Measurements from ENCODE around the gene AQP3.
"Not testable (repeated sequence)": the region's sequence is repeated elsewhere in the genome, so short reads cannot be mapped to it uniquely, and the experiment has no call there.

AQP3 gene

DNA sequence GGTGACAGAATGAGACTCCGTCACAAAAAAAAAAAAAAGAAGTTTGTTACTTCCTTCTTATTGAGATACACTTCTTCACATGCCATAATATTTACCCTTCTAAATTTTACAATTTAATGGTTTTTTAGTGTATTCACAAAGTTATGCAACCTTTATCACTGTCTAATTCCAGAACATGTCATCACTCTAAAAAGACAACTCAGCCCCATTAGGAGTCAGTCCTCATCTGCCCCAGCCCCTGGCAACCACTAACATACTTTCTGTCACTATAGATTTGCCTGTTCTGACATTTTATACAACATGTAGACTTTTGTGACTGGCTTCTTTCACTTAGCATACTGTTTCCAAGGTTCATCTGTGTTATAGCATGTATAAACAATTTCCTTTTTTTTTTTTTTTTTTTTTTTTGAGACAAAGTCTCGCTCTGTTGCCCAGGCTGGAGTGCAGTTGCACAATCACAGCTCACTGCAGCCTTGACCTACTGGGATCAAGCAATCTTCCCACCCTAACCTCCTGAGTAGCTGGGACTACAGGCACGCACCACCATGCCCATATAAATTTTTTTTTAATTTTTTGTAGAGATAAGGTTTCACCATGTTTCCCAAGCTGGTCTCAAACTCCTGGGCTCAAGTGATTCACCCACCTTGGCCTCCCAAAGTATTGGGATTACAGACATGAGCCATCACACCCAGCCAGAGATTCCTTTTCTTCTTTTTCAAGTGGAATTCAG lies 18.0 kb downstream of the AQP3 start:
- no peaks in the 10 kb centered on the region for H3K36me3 ChIP-seq (ENCODE audit: insufficient read depth, low read length)
- no peaks in the 10 kb centered on the region for H3K9me2 ChIP-seq (ENCODE audit: low read depth, low read length)
- no peaks in the 10 kb centered on the region for H3K9me3 ChIP-seq (ENCODE audit: low read length)
- H3K4me1 ChIP-seq (ENCODE audit: insufficient read depth, low read length, severe bottlenecking) = no peaks in the 10 kb centered on the region
- no peaks in the 10 kb centered on the region for H3F3A ChIP-seq (ENCODE audit: insufficient read depth, low read length)
- H2AFZ ChIP-seq (ENCODE audit: low read length) = no peak overlapping the region
- no peak overlapping the region for H3K4me3 ChIP-seq (ENCODE audit: low read depth, low read length, poor library complexity, severe bottlenecking)
- no peaks in the 10 kb centered on the region; the same call in 1 of the 2 replicates for H3K27me3 ChIP-seq (ENCODE audit: insufficient read depth, low read length)
- no peak for TF ChIP-seq EZH2 (IDR thresholded peaks at IDR 0.05; ENCODE audit: borderline replicate concordance, low read length)
- TF ChIP-seq, protein P1, sequence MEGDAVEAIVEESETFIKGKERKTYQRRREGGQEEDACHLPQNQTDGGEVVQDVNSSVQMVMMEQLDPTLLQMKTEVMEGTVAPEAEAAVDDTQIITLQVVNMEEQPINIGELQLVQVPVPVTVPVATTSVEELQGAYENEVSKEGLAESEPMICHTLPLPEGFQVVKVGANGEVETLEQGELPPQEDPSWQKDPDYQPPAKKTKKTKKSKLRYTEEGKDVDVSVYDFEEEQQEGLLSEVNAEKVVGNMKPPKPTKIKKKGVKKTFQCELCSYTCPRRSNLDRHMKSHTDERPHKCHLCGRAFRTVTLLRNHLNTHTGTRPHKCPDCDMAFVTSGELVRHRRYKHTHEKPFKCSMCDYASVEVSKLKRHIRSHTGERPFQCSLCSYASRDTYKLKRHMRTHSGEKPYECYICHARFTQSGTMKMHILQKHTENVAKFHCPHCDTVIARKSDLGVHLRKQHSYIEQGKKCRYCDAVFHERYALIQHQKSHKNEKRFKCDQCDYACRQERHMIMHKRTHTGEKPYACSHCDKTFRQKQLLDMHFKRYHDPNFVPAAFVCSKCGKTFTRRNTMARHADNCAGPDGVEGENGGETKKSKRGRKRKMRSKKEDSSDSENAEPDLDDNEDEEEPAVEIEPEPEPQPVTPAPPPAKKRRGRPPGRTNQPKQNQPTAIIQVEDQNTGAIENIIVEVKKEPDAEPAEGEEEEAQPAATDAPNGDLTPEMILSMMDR (IDR thresholded peaks at IDR 0.05; ENCODE audit: low read length) = no peak
- no peak overlapping the region for H3K4me2 ChIP-seq (ENCODE audit: low read length)
- no peaks in the 10 kb centered on the region for H3K79me2 ChIP-seq (ENCODE audit: insufficient read depth, low read length)
- H3K9ac ChIP-seq (ENCODE audit: low read length) = no peak overlapping the region
- no peaks in the 10 kb centered on the region for H4K20me1 ChIP-seq (ENCODE audit: insufficient read depth, low read length)
- H3K27ac ChIP-seq (ENCODE audit: low read depth, low read length, poor library complexity, severe bottlenecking) = no peak overlapping the region

DNA sequence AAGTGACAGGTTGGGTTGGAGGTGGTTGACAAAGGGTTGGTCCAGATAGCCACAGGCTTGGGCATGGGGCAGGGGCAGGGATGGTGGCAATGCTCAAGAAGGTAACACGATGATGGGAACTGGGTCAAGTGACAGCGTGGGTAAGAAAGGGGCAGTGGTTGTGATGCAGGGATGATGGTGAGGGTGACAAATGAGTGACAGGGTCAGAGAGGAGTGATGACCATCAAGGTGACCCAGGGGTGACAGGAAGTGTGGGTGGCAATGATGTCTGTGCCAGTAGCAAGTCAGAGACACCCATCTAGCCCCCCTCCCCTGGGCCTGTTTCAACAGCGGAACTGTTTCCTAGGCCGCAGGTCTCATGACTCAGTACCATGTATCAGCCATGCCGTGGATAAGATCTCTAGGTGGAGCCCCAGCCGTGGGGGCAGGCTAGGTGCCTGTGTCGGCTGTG lies 20.5 kb downstream of the AQP3 start:
- Histone ChIP-seq H3K4me3 (ENCODE audit: low read depth, low read length, poor library complexity, severe bottlenecking) (no peak overlapping the region), H3K27me3 (ENCODE audit: insufficient read depth, low read length) (no peaks in the 10 kb centered on the region; the same call in 1 of the 2 replicates), H3F3A (ENCODE audit: insufficient read depth, low read length) (no peaks in the 10 kb centered on the region), H3K79me2 (ENCODE audit: insufficient read depth, low read length) (no peaks in the 10 kb centered on the region), H3K9ac (ENCODE audit: low read length) (no peak overlapping the region), H3K9me3 (ENCODE audit: low read length) (no peaks in the 10 kb centered on the region), H3K9me2 (ENCODE audit: low read depth, low read length) (no peaks in the 10 kb centered on the region), H3K4me1 (ENCODE audit: insufficient read depth, low read length, severe bottlenecking) (no peaks in the 10 kb centered on the region), H3K36me3 (ENCODE audit: insufficient read depth, low read length) (no peaks in the 10 kb centered on the region), H3K27ac (ENCODE audit: low read depth, low read length, poor library complexity, severe bottlenecking) (no peak overlapping the region), H3K4me2 (ENCODE audit: low read length) (no peak overlapping the region), H4K20me1 (ENCODE audit: insufficient read depth, low read length) (no peaks in the 10 kb centered on the region), H2AFZ (ENCODE audit: low read length) (no peak overlapping the region)
- no peak for TF ChIP-seq EZH2 (IDR thresholded peaks at IDR 0.05; ENCODE audit: borderline replicate concordance, low read length)
- TF ChIP-seq, protein P1 (IDR thresholded peaks at IDR 0.05; ENCODE audit: low read length) = no peak

DNA sequence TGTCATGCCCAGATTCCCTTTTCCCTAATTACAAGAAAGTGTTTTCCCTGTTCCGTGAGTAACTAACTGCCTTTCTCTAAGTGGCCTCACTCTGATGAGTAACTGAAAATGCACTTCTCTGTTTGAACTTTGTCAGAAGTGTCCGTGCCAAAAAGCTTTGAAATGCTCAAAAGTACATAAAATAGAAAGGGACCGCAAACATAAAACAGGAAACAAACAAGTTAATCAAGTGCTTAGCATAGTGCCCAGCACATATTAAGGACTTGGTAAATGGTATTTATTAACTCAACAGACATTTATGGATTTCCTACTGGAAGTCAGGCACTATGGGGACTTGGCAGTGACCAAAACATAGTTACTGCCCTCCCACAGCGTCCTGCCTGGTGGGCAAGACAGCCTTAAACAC lies 22.3 kb downstream of the AQP3 start:
- H3K27ac ChIP-seq (ENCODE audit: low read depth, low read length, poor library complexity, severe bottlenecking) = no peak overlapping the region
- no peak overlapping the region for H3K9ac ChIP-seq (ENCODE audit: low read length)
- no peak for TF ChIP-seq EZH2 (IDR thresholded peaks at IDR 0.05; ENCODE audit: borderline replicate concordance, low read length)
- TF ChIP-seq, protein P1 (IDR thresholded peaks at IDR 0.05; ENCODE audit: low read length) = no peak

DNA sequence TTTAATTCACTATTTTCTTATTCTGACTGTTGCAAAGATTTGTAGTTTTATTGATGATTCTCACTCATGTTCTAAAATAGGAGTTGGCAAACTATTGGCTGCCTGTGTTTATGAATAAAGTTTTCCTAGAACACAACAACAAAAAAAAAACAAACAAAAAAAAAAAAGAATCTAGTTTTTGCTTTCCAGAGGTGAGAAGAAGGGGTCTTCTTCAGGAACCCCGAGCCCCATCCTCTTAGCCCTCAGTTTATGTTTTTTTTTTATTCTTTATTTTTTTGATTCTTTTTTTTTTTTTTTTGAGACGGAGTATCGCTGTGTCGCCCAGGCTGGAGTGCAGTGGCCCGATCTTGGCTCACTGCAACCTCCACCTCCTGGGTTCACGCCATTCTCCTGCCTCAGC lies 22.9 kb downstream of the AQP3 start:
- not testable (repeated sequence) for H3K4me3 ChIP-seq (ENCODE audit: low read depth, low read length, poor library complexity, severe bottlenecking); H3K4me2 ChIP-seq (ENCODE audit: low read length); H3K9me2 ChIP-seq (ENCODE audit: low read depth, low read length); H3K79me2 ChIP-seq (ENCODE audit: insufficient read depth, low read length); H3K36me3 ChIP-seq (ENCODE audit: insufficient read depth, low read length); H3F3A ChIP-seq (ENCODE audit: insufficient read depth, low read length); H3K4me1 ChIP-seq (ENCODE audit: insufficient read depth, low read length, severe bottlenecking); H4K20me1 ChIP-seq (ENCODE audit: insufficient read depth, low read length); H2AFZ ChIP-seq (ENCODE audit: low read length); H3K9ac ChIP-seq (ENCODE audit: low read length); H3K27me3 ChIP-seq (ENCODE audit: insufficient read depth, low read length); H3K9me3 ChIP-seq (ENCODE audit: low read length); H3K27ac ChIP-seq (ENCODE audit: low read depth, low read length, poor library complexity, severe bottlenecking)

More for the DNA sequence above, 22.3 kb downstream of the AQP3 start:
- Histone ChIP-seq H3F3A (ENCODE audit: insufficient read depth, low read length) (no peaks in the 10 kb centered on the region), H4K20me1 (ENCODE audit: insufficient read depth, low read length) (no peaks in the 10 kb centered on the region), H3K27me3 (ENCODE audit: insufficient read depth, low read length) (no peaks in the 10 kb centered on the region; the same call in 1 of the 2 replicates), H3K9me3 (ENCODE audit: low read length) (no peaks in the 10 kb centered on the region), H3K36me3 (ENCODE audit: insufficient read depth, low read length) (no peaks in the 10 kb centered on the region), H3K79me2 (ENCODE audit: insufficient read depth, low read length) (no peaks in the 10 kb centered on the region), H3K9me2 (ENCODE audit: low read depth, low read length) (no peaks in the 10 kb centered on the region), H2AFZ (ENCODE audit: low read length) (no peak overlapping the region), H3K4me1 (ENCODE audit: insufficient read depth, low read length, severe bottlenecking) (no peaks in the 10 kb centered on the region), H3K4me2 (ENCODE audit: low read length) (no peak overlapping the region), H3K4me3 (ENCODE audit: low read depth, low read length, poor library complexity, severe bottlenecking) (no peak overlapping the region)

DNA sequence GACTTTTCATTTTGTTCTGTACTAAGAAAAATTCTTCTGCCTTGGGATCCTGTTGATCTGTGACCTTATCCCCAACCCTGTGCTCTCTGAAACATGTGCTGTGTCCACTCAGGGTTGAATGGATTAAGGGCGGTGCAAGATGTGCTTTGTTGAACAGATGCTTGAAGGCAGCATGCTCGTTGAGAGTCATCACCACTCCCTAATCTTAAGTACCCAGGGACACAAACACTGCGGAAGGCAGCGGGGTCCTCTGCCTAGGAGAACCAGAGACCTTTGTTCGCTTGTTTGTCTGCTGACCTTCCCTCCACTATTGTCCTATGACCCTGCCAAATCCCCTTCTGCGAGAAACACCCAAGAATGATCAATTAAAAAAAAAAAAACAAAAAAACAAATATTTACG lies 23.4 kb downstream of the AQP3 start:
- not testable (repeated sequence) for H4K20me1 ChIP-seq (ENCODE audit: insufficient read depth, low read length); H3K36me3 ChIP-seq (ENCODE audit: insufficient read depth, low read length); H3K9me2 ChIP-seq (ENCODE audit: low read depth, low read length); H3F3A ChIP-seq (ENCODE audit: insufficient read depth, low read length); H3K4me2 ChIP-seq (ENCODE audit: low read length); H2AFZ ChIP-seq (ENCODE audit: low read length); H3K27ac ChIP-seq (ENCODE audit: low read depth, low read length, poor library complexity, severe bottlenecking); H3K4me1 ChIP-seq (ENCODE audit: insufficient read depth, low read length, severe bottlenecking); H3K27me3 ChIP-seq (ENCODE audit: insufficient read depth, low read length); H3K79me2 ChIP-seq (ENCODE audit: insufficient read depth, low read length); H3K4me3 ChIP-seq (ENCODE audit: low read depth, low read length, poor library complexity, severe bottlenecking); H3K9ac ChIP-seq (ENCODE audit: low read length); H3K9me3 ChIP-seq (ENCODE audit: low read length)

All from OCI-LY1 (cell line).